Skeletal muscle tissue (tissue), 4 donors: Measurements from ENCODE around the gene LAMTOR2. TPM values are rescaled to one million over a fixed set of nuclear protein-coding genes. Genes with fewer than 3 reads are reported as not detected.
A peak's percentile ranks its signal among the peaks of the same experiment; 100 is the strongest.

ENCODE experiments used
- H3K27ac ChIP-seq: one replicate; pipeline ENCODE4 v1.7.0; 2013; ENCODE audit warnings: mild to moderate bottlenecking, low read depth, low read length, inconsistent platforms
- H3K27me3 ChIP-seq, 3 donors: one replicate each; pipeline ENCODE4 v1.7.0; 2013; ENCODE audit warnings: low read length in 3 of 3; ENCODE audit not compliant: control insufficient read depth in 3 of 3, insufficient read depth in 3 of 3
- H3K36me3 ChIP-seq, 3 donors: one replicate each; pipeline ENCODE4 v1.7.0; 2013; ENCODE audit warnings: low read length in 3 of 3; ENCODE audit not compliant: control insufficient read depth in 3 of 3, insufficient read depth in 3 of 3
- H3K4me1 ChIP-seq, 3 donors: one replicate each; pipeline ENCODE4 v1.7.0; 2013; ENCODE audit warnings: low read length in 3 of 3, mild to moderate bottlenecking in 3 of 3; ENCODE audit not compliant: control insufficient read depth in 3 of 3, insufficient read depth in 3 of 3
- H3K4me3 ChIP-seq, 3 donors: one replicate each; pipeline ENCODE4 v1.7.0; 2013; ENCODE audit warnings: low read length in 3 of 3
- H3K9ac ChIP-seq, 3 donors: one replicate each; pipeline ENCODE4 v1.7.0; 2013; ENCODE audit warnings: low read length in 3 of 3, mild to moderate bottlenecking in 3 of 3, moderate library complexity in 2 of 3, low read depth in 1 of 3
- H3K9me3 ChIP-seq, 3 donors: one replicate each; pipeline ENCODE4 v1.7.0; 2013; ENCODE audit warnings: low read length in 3 of 3; ENCODE audit not compliant: control insufficient read depth in 3 of 3
- total RNA-seq: library from RNA; depleted of rRNA; stranded (reverse); fragments of >200 nt; gene quantifications from one replicate; pipeline ENCODE4 v1.2.3, GENCODE V29; 2014
- donor health status: Osteomylitis.

Gene LAMTOR2
- total RNA-seq, 1 donor from 2014 or later = 35.0 TPM

DNA sequence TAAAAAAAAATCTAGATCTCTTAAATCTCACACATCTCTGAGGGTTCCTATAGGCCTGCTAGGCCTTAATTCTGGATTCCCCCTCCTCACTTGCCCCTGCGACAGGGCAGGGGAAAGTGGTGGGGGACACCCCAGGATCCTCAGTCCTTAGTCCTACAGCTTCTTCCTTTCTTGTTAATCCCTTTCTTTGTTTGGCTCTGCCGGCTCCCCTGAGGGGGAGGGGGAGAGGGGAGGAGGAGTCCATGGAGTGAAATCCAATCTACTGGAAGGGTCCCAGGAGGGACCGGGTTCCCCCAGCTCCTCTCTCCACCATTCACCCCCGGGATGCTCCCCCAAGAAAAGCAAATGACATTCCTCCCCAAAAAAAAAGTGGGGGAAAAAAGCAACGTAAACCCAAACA, 19.2 kb downstream of the LAMTOR2 start:
- Histone ChIP-seq H3K4me1 (peaks cover 7 to 16% (median 8%) of the 10 kb centered on the region in 3 donors), H3K27me3 (no peaks in the 10 kb centered on the region)

GRCh38 chr1:156074661-156075060, 20.1 kb downstream of the LAMTOR2 start:
- Histone ChIP-seq H3K4me3 (no peak overlapping the region), H3K36me3 (no peaks in the 10 kb centered on the region), H3K9ac (no peak overlapping the region), H3K27ac (no peak overlapping the region), H3K27me3 (no peaks in the 10 kb centered on the region), H3K4me1 (peaks cover 6 to 16% (median 7%) of the 10 kb centered on the region in 3 donors), H3K9me3 (no peaks in the 10 kb centered on the region)

More for the DNA sequence above, 19.2 kb downstream of the LAMTOR2 start:
- Histone ChIP-seq H3K4me3 (no peak overlapping the region), H3K9ac (no peak overlapping the region), H3K36me3 (no peaks in the 10 kb centered on the region), H3K27ac (no peak overlapping the region), H3K9me3 (no peaks in the 10 kb centered on the region)

- Histone ChIP-seq H3K9ac (no peak overlapping the region), H3K36me3 (no peaks in the 10 kb centered on the region), H3K27me3 (no peaks in the 10 kb centered on the region), H3K27ac (no peak overlapping the region), H3K9me3 (no peaks in the 10 kb centered on the region), H3K4me3 (no peak overlapping the region), H3K4me1 (peaks cover under 1 to 16% (median 2%) of the 10 kb centered on the region in 3 donors)
These were observed 20.6 kb downstream of the LAMTOR2 start for GRCh38 chr1:156075162-156075561.

DNA sequence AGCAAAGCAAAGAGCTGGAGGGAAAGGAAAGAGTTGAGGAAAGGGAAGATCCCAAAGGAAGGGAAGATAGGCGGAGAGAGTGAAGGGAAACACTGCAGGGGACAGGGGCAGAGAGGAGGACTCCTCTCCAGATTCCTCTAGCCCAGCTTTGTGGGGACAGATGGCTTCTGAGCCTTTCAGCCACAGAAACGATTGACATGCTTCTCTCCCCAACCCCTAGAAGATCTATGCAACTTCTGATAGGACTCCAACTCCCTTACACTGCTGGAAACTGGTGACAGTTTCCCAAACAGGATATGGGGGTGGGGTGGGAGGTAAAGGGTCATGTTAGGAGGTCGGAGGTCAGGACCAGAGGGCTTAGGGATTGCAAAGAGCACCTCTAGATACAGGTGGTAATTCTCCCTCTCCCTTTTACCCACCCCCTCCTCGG, 21.2 kb downstream of the LAMTOR2 start:
- H3K9me3 ChIP-seq = no peaks in the 10 kb centered on the region
- no peaks in the 10 kb centered on the region for H3K36me3 ChIP-seq
- peaks cover 0 to 16% (median 0%) of the 10 kb centered on the region in 3 donors for H3K4me1 ChIP-seq
- no peak overlapping the region for H3K9ac ChIP-seq
- no peaks in the 10 kb centered on the region for H3K27me3 ChIP-seq
- H3K27ac ChIP-seq = no peak overlapping the region
- peak overlapping the region in 1 of 3 donors; percentile 64 for H3K4me3 ChIP-seq

GRCh38 chr1:156076609-156077429, 22.2 kb downstream of the LAMTOR2 start:
- peak overlapping the region in 2 of 3 donors; percentile 33 to 51 for H3K9ac ChIP-seq
- no peaks in the 10 kb centered on the region for H3K36me3 ChIP-seq
- no peaks in the 10 kb centered on the region for H3K9me3 ChIP-seq
- peak overlapping the region; percentile 6 to 64 (median 36) for H3K4me3 ChIP-seq
- H3K4me1 ChIP-seq = peaks cover 0 to 21% (median 4%) of the 10 kb centered on the region in 3 donors
- H3K27ac ChIP-seq = no peak overlapping the region
- no peaks in the 10 kb centered on the region for H3K27me3 ChIP-seq

GRCh38 chr1:156077430-156077760, 22.8 kb downstream of the LAMTOR2 start:
- Histone ChIP-seq H3K4me3 (no peak overlapping the region), H3K9ac (no peak overlapping the region), H3K9me3 (no peaks in the 10 kb centered on the region), H3K4me1 (peaks cover 0 to 21% (median 4%) of the 10 kb centered on the region in 3 donors), H3K36me3 (no peaks in the 10 kb centered on the region), H3K27ac (no peak overlapping the region), H3K27me3 (no peaks in the 10 kb centered on the region)

DNA sequence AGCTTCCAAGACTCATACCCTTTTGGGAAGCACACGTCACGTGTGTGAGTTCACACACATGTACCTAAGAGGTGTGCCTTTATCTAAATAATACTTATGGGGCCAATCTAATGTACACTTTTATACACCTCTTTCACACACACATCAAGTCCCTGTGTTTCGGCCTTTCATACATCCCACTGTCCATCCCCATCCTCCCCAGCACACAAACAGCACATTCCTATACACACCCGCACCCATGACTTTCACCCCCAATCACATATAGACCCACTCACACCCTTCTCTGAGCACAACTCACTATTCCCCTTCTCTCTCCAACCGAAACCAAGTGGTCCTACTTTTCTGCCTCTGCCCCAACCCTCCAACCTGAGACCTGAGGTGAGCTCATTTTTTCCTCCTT, 24.1 kb downstream of the LAMTOR2 start:
- Histone ChIP-seq H3K36me3 (no peaks in the 10 kb centered on the region), H3K27ac (no peak overlapping the region), H3K4me3 (no peak overlapping the region), H3K27me3 (no peaks in the 10 kb centered on the region), H3K4me1 (peaks cover 5 to 24% (median 8%) of the 10 kb centered on the region in 3 donors), H3K9ac (no peak overlapping the region), H3K9me3 (no peaks in the 10 kb centered on the region)

DNA sequence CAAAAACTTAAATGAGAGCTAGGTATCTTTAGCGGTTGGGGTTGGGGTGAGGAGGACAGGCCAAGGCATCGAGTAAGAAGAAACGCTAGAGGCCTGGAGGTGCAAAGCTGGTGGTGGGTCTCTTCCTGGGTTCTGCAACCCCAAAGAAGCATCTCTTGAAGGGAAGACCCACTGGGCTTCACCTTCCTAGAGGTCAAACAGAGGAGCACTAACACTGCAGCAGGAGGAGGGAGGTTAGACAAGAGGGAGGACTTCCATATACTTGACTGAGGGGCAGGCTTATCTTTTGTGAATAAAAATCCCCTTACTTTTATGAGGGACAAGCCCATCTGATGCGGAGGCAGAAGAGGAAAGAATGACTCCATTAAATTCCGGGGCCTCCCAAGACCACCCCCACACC, 25.2 kb downstream of the LAMTOR2 start:
- Histone ChIP-seq H3K36me3 (no peaks in the 10 kb centered on the region), H3K9me3 (no peaks in the 10 kb centered on the region), H3K27me3 (no peaks in the 10 kb centered on the region), H3K9ac (no peak overlapping the region), H3K4me3 (no peak overlapping the region), H3K4me1 (peaks cover 5 to 24% (median 8%) of the 10 kb centered on the region in 3 donors), H3K27ac (no peak overlapping the region)

GRCh38 chr1:156080241-156080862, 25.8 kb downstream of the LAMTOR2 start:
- peaks cover 5 to 19% (median 8%) of the 10 kb centered on the region in 3 donors for H3K4me1 ChIP-seq
- H3K9me3 ChIP-seq = no peaks in the 10 kb centered on the region
- H3K9ac ChIP-seq = no peak overlapping the region
- no peaks in the 10 kb centered on the region for H3K36me3 ChIP-seq
- no peak overlapping the region for H3K27ac ChIP-seq
- H3K4me3 ChIP-seq = no peak overlapping the region
- no peaks in the 10 kb centered on the region for H3K27me3 ChIP-seq

GRCh38 chr1:156080863-156081179, 26.2 kb downstream of the LAMTOR2 start:
- Histone ChIP-seq H3K36me3 (no peaks in the 10 kb centered on the region), H3K27me3 (no peaks in the 10 kb centered on the region), H3K4me1 (peaks cover 5 to 14% (median 8%) of the 10 kb centered on the region in 3 donors), H3K9me3 (no peaks in the 10 kb centered on the region), H3K4me3 (no peak overlapping the region), H3K9ac (no peak overlapping the region), H3K27ac (no peak overlapping the region)
